NCI-H146 treated with DMSO at 0.1 percent for 48 hours (cell line): ENCODE measurements around the gene RAB11A.
A peak's percentile ranks its signal among the peaks of the same experiment; 100 is the strongest.

Source experiments
- DNase-seq: peaks from one replicate; lab custom pipeline; 2025; ENCODE audit not compliant: unreplicated experiment; lab: John Stamatoyannopoulos, UW

Gene RAB11A

GRCh38 chr15:65883571-65883970 is 14.3 kb downstream of the RAB11A start:
- DNase-seq, result no peak

DNA sequence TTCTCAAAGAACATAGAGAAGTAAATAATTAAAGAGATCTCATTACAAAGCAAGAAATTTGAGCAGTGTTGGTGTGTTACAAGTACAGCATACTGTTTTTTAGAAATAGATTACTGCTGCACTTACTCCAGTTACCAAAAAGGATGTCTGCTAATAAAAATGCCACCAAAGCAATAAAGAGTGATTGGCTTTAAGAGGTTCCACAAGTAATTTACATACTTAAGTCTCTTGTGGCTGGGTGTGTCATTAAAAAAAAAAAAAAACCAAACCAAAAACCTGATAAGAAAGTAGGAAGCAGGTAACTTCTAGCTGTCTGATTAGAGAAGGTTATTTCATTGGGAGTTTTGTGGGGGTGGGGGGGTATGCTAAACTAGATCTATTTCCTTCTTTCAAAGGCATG is 15.2 kb downstream of the RAB11A start:
- no peak for DNase-seq

DNA sequence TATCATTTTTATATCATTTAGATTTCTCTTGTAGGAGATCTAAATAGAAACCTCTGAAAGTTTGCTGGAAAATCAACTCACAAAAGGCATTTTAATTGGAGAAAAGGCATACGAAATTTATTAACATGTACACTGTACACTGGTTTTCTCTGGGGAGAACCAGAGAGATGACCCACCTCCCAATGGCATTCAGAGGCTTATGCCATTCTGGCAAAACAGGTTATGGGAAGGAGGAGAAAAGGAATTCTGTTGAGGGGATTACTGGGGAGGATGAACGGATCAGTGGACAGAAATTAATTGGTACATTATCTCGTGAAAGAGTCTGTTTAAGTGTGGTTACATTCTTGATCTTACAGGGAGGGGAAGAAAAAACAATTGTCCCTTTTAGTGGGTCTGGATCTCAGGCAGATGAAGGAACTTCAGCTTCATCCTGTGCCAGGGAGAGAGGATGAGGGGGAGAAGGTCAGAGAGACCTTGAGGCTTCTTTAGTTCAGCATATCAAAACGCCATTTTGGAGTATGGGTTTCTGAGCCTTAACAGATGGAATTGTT is 16.5 kb downstream of the RAB11A start:
- DNase-seq, result no peak

- no peak for DNase-seq
Observed at GRCh38 chr15:65887565-65887964, 18.3 kb downstream of the RAB11A start.

GRCh38 chr15:65888981-65889380 is 19.7 kb downstream of the RAB11A start:
- no peak for DNase-seq

GRCh38 chr15:65893060-65893459 is 23.8 kb downstream of the RAB11A start:
- no peak for DNase-seq

DNA sequence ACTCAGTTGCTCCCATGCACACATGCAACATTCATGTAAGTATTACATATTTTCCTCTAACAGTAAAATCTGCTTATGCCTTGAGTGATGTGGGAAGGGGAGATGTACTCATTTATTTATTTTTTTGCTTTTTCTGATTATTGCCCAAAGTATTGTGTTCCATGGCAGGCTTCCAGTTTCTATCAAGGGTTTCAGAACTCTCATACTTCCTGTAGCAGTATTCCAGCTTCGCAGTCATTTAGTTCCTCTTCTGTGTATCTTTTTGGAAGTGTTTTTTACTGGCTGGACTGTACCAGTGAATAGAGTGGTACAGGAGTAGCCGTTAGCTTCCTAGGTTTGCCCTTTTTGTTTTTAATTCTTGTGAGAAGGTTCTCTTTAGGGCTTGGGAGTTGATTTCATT is 26.9 kb downstream of the RAB11A start:
- DNase-seq, result no peak

DNA sequence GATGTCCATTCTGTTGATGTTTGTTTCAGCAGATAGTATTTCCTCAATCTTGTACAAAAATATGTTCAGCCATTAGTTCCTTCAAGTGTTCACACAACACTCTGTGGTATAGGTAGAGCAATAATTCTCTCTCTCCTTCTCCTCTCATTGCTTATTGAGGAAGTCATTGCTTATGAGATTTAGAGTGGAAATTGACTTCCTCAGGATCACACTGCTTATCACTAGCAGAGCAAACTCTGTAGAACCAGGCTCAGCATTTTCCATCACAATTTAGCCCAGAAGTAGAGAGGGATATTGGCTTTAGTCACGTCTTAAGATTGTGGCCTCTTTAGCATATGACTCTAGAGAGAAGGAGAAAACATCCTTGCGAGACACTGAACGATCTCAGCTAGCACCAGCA is 31.2 kb downstream of the RAB11A start:
- DNase-seq, result no peak

- DNase-seq, result no peak
Observed at GRCh38 chr15:65901336-65901735, 32.0 kb downstream of the RAB11A start.

GRCh38 chr15:65901836-65902235 is 32.5 kb downstream of the RAB11A start:
- no peak for DNase-seq

DNA sequence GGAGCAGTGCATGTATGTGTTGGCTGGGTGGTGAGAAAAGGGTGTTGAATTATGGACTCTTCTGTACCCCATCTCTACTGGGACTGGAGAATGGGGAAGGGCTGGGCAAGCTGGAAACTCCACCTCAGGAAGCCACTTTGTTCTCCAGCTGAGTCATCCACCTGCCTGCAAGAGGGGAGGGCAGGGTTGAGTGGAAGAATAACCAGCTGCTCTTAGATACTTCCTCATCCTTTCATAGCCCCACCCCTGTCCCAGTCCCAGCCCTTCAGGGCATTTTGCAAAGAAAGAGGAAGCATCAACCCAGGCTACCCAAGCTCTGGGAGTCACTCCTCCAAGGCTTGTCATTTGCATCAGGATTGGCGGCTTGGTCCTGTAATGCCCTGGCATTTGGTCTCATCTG is 33.1 kb downstream of the RAB11A start:
- DNase-seq, result peak; percentile 59

DNA sequence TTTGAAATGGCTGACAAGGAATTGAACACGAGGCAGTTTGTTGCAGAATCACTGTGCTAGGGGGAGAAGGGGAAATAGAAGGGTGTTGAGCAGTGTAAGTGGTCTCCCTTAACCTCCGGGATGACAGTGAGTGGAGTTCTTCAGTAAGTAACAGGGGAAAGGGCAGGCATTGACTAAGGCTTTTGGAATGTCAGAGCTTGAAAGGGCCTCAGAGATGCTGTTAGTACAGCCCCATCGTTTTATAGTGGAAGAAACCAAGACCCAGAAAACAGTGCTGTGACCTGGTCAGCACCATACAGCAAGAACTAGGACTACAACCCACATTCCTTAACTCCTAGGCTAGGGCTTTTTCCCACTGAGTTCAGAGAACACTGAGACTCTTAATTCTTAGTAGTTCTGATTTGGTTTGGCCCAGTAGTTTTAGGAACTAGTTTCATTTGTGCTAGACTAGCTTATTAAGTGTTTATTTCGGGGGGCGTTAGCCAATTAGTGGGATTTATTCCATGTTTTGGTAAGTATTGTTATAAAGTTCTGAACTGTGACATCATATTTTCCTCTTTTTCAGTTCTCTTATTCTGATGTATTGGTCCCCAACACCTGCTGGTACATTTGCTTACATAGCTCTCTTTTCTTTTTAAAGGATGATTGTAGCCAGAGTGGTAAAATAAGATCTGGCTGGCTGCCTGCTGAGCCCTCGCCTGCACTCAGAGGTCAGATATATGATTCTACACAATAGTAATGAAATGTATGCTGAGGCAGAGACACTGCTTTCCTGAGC is 34.2 kb downstream of the RAB11A start:
- peak; percentile 20 for DNase-seq

DNA sequence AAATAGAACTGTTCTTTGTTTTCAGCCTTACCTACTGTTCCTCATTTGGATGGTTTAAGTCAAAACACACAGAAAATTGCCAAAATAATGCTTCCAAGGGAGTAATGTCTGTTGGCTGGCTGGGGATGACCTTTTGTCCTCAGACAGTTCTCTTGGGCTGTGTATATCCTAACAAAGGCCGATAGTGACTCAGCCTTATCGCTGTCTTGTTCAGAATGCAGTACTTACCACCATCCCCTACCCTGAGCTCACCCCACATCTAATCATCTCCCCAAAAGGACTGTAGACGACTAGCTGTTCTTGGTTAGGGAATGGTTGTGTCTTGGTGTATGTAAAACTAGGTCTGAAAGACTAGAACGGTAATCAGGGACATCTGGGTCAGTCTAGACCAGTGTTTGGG is 35.0 kb downstream of the RAB11A start:
- DNase-seq, result no peak

- no peak for DNase-seq
Observed at GRCh38 chr15:65906396-65906795, 37.1 kb downstream of the RAB11A start.

GRCh38 chr15:65907661-65908060 is 38.4 kb downstream of the RAB11A start:
- no peak for DNase-seq

GRCh38 chr15:65908876-65909275 is 39.6 kb downstream of the RAB11A start:
- DNase-seq, result no peak

DNA sequence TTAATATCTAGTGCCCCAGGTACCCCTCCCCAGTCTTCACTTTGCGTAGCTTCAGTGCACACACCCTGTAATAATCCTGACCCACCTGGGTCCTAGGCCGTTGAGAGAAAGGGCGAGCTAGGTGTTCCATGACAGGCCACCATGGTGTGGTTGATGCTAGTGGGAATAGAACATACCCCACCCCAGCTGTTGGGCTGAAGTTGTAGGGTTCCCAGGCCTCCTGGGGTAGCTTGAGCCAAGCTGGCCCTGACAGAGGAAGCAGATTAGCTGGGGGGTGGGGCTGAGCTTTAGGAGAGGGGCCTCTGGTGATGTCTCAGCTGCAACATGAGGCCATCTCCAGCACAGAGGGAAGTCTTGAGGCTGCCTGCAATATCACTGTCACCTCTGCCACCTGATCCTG is 40.5 kb downstream of the RAB11A start:
- no peak for DNase-seq

GRCh38 chr15:65910341-65910740 is 41.0 kb downstream of the RAB11A start:
- DNase-seq, result no peak

GRCh38 chr15:65912235-65912634 is 42.9 kb downstream of the RAB11A start:
- DNase-seq, result no peak

DNA sequence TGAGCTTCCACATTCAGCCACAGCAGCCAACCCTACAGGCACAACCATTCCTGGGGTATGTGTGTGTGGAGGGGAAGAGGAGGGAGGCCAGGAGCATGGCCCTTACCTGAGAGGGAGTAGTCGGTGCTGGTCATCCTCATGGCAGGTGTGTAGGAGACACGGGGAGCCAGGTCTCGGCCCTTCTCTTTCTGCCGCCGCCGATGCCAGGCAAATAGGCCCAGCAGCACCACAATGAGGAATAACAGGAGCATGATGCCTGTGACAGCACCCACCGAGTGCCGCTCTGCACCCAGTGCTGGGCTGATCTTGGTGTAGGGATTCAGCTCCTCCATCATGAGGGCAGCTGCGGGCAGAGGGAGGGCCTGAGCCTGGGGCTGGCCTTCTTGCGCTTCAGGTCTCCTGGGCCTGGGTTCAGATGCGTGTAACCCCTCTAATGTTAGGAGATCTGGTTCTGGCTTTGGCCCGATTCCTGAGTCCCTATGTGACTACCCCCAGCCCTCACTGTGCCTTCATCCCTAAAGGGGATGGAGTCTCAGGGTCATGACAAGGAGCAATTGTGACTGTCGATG is 44.4 kb downstream of the RAB11A start:
- no peak for DNase-seq

DNA sequence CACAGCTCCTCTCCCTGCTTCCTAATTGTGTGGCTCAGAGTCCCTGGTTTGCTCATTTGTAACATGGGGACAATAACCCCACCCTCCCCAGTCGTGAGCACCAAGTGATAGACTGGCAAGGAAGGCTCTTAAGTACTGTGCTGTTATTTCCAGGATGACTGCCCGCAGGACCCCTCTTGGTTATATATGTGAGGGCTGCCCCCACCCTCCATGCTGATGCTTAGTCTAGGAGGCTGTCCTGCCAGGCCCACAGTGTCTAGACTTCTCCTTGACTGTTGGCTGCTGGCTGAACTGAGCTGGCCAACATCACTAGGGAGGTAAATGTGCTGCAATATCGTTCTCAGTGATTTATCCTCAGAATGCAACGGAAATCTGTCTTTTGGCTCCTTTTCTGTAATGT is 45.1 kb downstream of the RAB11A start:
- no peak for DNase-seq
